Fibroblast of lung (primary cell): ENCODE measurements around the gene ZNF394. TPM values are rescaled to one million over a fixed set of nuclear protein-coding genes. Genes with fewer than 3 reads are reported as not detected.
"Not testable (repeated sequence)": the region's sequence is repeated elsewhere in the genome, so short reads cannot be mapped to it uniquely, and the experiment has no call there.

Experiments used
- DNase-seq, 2 donors: peaks; one replicate each; pipeline versions ENCODE4 v3.0.0 to v3.0.0-alpha.2; 2010; ENCODE audit warnings: low read depth in 2 of 2
- H2AFZ ChIP-seq: 2 replicates; pipeline ENCODE4 v1.5.1; 2012; ENCODE audit warnings: low read length, control low read depth, inconsistent platforms
- H3K27ac ChIP-seq: 2 replicates; pipeline ENCODE4 v1.5.1; 2011; ENCODE audit warnings: low read length, control low read depth; ENCODE audit not compliant: insufficient read depth
- H3K27me3 ChIP-seq: 2 replicates; pipeline ENCODE4 v1.5.1; 2011; ENCODE audit warnings: mild to moderate bottlenecking, low read length; ENCODE audit not compliant: control insufficient read depth, insufficient read depth
- H3K36me3 ChIP-seq: 2 replicates; pipeline ENCODE4 v1.5.1; 2011; ENCODE audit warnings: low read length; ENCODE audit not compliant: control insufficient read depth, insufficient read depth
- H3K4me1 ChIP-seq: 2 replicates; pipeline ENCODE4 v1.5.1; 2011; ENCODE audit warnings: low read length; ENCODE audit not compliant: control insufficient read depth, insufficient read depth; ENCODE audit errors: extremely low read depth
- H3K4me2 ChIP-seq: 2 replicates; pipeline ENCODE4 v1.5.1; 2011; ENCODE audit warnings: low read length, control low read depth; ENCODE audit not compliant: insufficient read depth; ENCODE audit errors: extremely low read depth
- H3K4me3 ChIP-seq, 4 experiments: fragments of 200-600 bp in 1 of 4; sonication (generic) in 1 of 4; replicated peaks in 1 of 4; 2 replicates each; pipeline ENCODE4 v1.5.1; 2011 to 2016; ENCODE audit warnings: low read length in 4 of 4, low read depth in 3 of 4, mild to moderate bottlenecking in 3 of 4, control low read depth in 2 of 4, inconsistent platforms in 1 of 4, mixed read lengths in 1 of 4; ENCODE audit not compliant: insufficient read depth in 1 of 4; ENCODE audit errors: control extremely low read depth in 1 of 4
- H3K79me2 ChIP-seq: 2 replicates; pipeline ENCODE4 v1.5.1; 2012; ENCODE audit warnings: mild to moderate bottlenecking, low read length, inconsistent platforms; ENCODE audit not compliant: control insufficient read depth, insufficient read depth
- H3K9ac ChIP-seq: 2 replicates; pipeline ENCODE4 v1.5.1; 2011; ENCODE audit warnings: mild to moderate bottlenecking, low read length, control low read depth; ENCODE audit not compliant: insufficient read depth
- H3K9me3 ChIP-seq: 2 replicates; pipeline ENCODE4 v1.5.1; 2012; ENCODE audit warnings: low read depth, low read length; ENCODE audit not compliant: control insufficient read depth, insufficient read depth
- H4K20me1 ChIP-seq: 2 replicates; pipeline ENCODE4 v1.5.1; 2011; ENCODE audit warnings: low read length; ENCODE audit not compliant: control insufficient read depth, insufficient read depth; ENCODE audit errors: extremely low read depth
- CTCF ChIP-seq, 2 donors: IDR thresholded peaks in 1 of 2; conservative IDR thresholded peaks in 1 of 2; 1 replicate in 1 of 2; 2 replicates in 1 of 2; pipeline ENCODE4 v1.5.1; 2011 to 2012; ENCODE audit warnings: low read length in 2 of 2, control low read depth in 1 of 2, inconsistent platforms in 1 of 2, low read depth in 1 of 2, mild to moderate bottlenecking in 1 of 2
- EZH2 ChIP-seq: IDR thresholded peaks from 2 replicates; pipeline ENCODE4 v1.5.1; 2012; ENCODE audit warnings: low read length, control low read depth, mild to moderate bottlenecking; ENCODE audit errors: missing control alignments
- polyA plus RNA-seq, 2 donors: library from polyadenylated mRNA; depleted of rRNA in 1 of 2; stranded (reverse) in 1 of 2; unstranded in 1 of 2; fragments of >200 nt; gene quantifications; 2 replicates each; pipeline ENCODE4 v1.2.1, GENCODE V29; 2011 to 2012; ENCODE audit warnings: missing spikeins in 1 of 2
- total RNA-seq: library from RNA; depleted of rRNA; stranded (reverse); fragments of >200 nt; gene quantifications from 2 replicates; pipeline ENCODE4 v1.2.1, GENCODE V29; 2014

The ZNF394 gene
- total and polyA plus RNA-seq, 2 donors (not counting 1 experiment from before 2014, with no cell fraction given) = 9.5 to 20.1 TPM

- H3K9ac ChIP-seq = peak overlapping the region; percentile 79
- no peak for TF ChIP-seq CTCF (conservative IDR thresholded peaks at IDR 0.05 in 1 of 2, IDR thresholded peaks at IDR 0.05 in 1 of 2; ENCODE audit: low read depth in 1 of 2, low read length in 2 of 2)
- TF ChIP-seq EZH2 = no peak
- DNase-seq = no peak
- H4K20me1 ChIP-seq = no peaks in the 10 kb centered on the region
- H3K27ac ChIP-seq = peak overlapping the region; percentile 89
- peaks cover 3% of the 10 kb centered on the region for H3K4me1 ChIP-seq
- no peaks in the 10 kb centered on the region for H3K27me3 ChIP-seq
- no peaks in the 10 kb centered on the region for H3K9me3 ChIP-seq
- peaks cover 37% of the 10 kb centered on the region for H3K79me2 ChIP-seq
- H3K36me3 ChIP-seq = no peaks in the 10 kb centered on the region
- peak overlapping the region; percentile 71 for H3K4me2 ChIP-seq
- H3K4me3 ChIP-seq = peak overlapping the region; percentile 63 to 97 (median 86)
- no peak overlapping the region for H2AFZ ChIP-seq
These were observed 5.2 kb upstream of the ZNF394 start for GRCh38 chr7:99505324-99505662.

- Histone ChIP-seq H3K9ac (peak within 1 kb of the TSS; percentile 79), H3K4me1 (peaks cover 3% of the 10 kb centered on the region), H3K4me2 (peak within 1 kb of the TSS; percentile 71), H3K27ac (peak within 1 kb of the TSS; percentile 89), H3K9me3 (no peaks in the 10 kb centered on the region), H3K36me3 (no peaks in the 10 kb centered on the region), H3K27me3 (no peaks in the 10 kb centered on the region), H3K79me2 (peaks cover 39% of the 10 kb centered on the region), H2AFZ (peak within 1 kb of the TSS; percentile 92), H3K4me3 (peak within 1 kb of the TSS; percentile 63 to 97 (median 86)), H4K20me1 (no peaks in the 10 kb centered on the region)
- TF ChIP-seq EZH2 (no peak), CTCF (conservative IDR thresholded peaks at IDR 0.05 in 1 of 2, IDR thresholded peaks at IDR 0.05 in 1 of 2; ENCODE audit: low read depth in 1 of 2, low read length in 2 of 2) (no peak)
- peak; percentile 97 to 98 for DNase-seq
These were observed 4.7 kb upstream of the ZNF394 start, which contains the start of gene ZKSCAN5 for GRCh38 chr7:99504603-99505323. ZKSCAN5 (plus strand) TSS chr7:99504662; CDS start chr7:99506045, 1,383 bp downstream.

GRCh38 chr7:99504281-99504602, 4.2 kb upstream of the ZNF394 start:
- H3K9ac ChIP-seq = no peak overlapping the region
- peak overlapping the region; percentile 89 for H3K27ac ChIP-seq
- peaks cover 44% of the 10 kb centered on the region for H3K79me2 ChIP-seq
- no peaks in the 10 kb centered on the region for H3K27me3 ChIP-seq
- H3K4me2 ChIP-seq = peak overlapping the region; percentile 68
- H3K9me3 ChIP-seq = no peaks in the 10 kb centered on the region
- H3K4me3 ChIP-seq = peak overlapping the region; percentile 48 to 97 (median 86)
- H3K4me1 ChIP-seq = peaks cover 3% of the 10 kb centered on the region
- no peaks in the 10 kb centered on the region for H3K36me3 ChIP-seq
- peak in 1 of 2 donors; percentile 96 for DNase-seq
- peak overlapping the region; percentile 86 for H2AFZ ChIP-seq
- TF ChIP-seq EZH2 = no peak
- TF ChIP-seq CTCF (conservative IDR thresholded peaks at IDR 0.05 in 1 of 2, IDR thresholded peaks at IDR 0.05 in 1 of 2; ENCODE audit: low read depth in 1 of 2, low read length in 2 of 2) = no peak
- H4K20me1 ChIP-seq = no peaks in the 10 kb centered on the region

DNA sequence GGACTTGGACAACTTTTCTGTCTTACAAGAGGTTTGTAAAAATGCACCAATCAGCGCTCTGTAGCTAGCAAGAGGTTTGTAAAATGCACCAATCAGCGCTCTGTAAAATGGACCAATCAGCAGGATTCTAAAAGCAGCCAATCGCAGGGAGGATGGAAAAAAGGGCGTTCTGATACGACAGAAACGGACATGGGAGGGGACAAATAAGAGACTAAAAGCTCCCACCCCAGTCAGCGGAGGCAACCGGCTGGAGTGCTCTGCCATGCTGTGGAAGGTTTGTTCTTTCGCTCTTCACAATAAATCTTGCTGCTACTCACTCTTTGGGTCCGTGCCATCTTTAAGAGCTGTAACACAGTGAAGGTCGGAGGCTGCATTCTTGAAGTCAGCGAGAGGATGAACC, 1.2 kb upstream of the ZNF394 start:
- not testable (repeated sequence) for H3K9ac ChIP-seq, H3K27me3 ChIP-seq, H3K9me3 ChIP-seq, H3K4me1 ChIP-seq, H3K36me3 ChIP-seq, DNase-seq, H3K4me2 ChIP-seq, H4K20me1 ChIP-seq, H2AFZ ChIP-seq, H3K27ac ChIP-seq
- H3K79me2 ChIP-seq = peaks cover 54% of the 10 kb centered on the region
- H3K4me3 ChIP-seq = peak overlapping the region in 2 of 4 experiments; percentile 99
